Kidney (tissue), 14 donors: Measurements from ENCODE around the gene KRTAP10-10. TPM values are rescaled to one million over a fixed set of nuclear protein-coding genes. Genes with fewer than 3 reads are reported as not detected.
"Not testable (repeated sequence)": the region's sequence is repeated elsewhere in the genome, so short reads cannot be mapped to it uniquely, and the experiment has no call there.

Experiments used
- DNase-seq, 5 donors: peaks; one replicate each; pipeline ENCODE4 v3.0.0-alpha.2; 2013 to 2020
- FAIRE-seq: peaks from 2 replicates; lab custom pipeline; 2012; peaks lifted over from hg19 to GRCh38; lab: Jason Lieb, UNC
- H3K27ac ChIP-seq, 2 donors: one replicate each; pipeline ENCODE4 v1.7.0; 2013; ENCODE audit warnings: low read depth in 2 of 2, low read length in 2 of 2, inconsistent platforms in 1 of 2
- H3K27me3 ChIP-seq: one replicate; pipeline ENCODE4 v1.7.1; 2013; ENCODE audit warnings: low read length, inconsistent platforms; ENCODE audit not compliant: control insufficient read depth, insufficient read depth
- H3K36me3 ChIP-seq, 3 donors: one replicate each; pipeline versions ENCODE4 v1.7.0 to v1.7.1; 2013; ENCODE audit warnings: low read length in 3 of 3, control low read depth in 1 of 3, inconsistent platforms in 1 of 3; ENCODE audit not compliant: insufficient read depth in 3 of 3, control insufficient read depth in 2 of 3
- H3K4me1 ChIP-seq, 3 donors: one replicate each; pipeline versions ENCODE4 v1.7.0 to v1.7.1; 2013; ENCODE audit warnings: low read length in 3 of 3, inconsistent platforms in 1 of 3, low read depth in 1 of 3; ENCODE audit not compliant: control insufficient read depth in 2 of 3, insufficient read depth in 2 of 3
- H3K4me3 ChIP-seq, 3 donors: one replicate each; pipeline versions ENCODE4 v1.7.0 to v1.8.1; 2013; ENCODE audit warnings: low read length in 3 of 3, control low read depth in 1 of 3, inconsistent platforms in 1 of 3
- H3K9ac ChIP-seq, 3 donors: one replicate each; pipeline versions ENCODE4 v1.7.0 to v1.7.1; 2013; ENCODE audit warnings: low read length in 3 of 3, control low read depth in 1 of 3, inconsistent platforms in 1 of 3
- H3K9me3 ChIP-seq, 3 donors: one replicate each; pipeline versions ENCODE4 v1.7.0 to v1.7.1; 2013; ENCODE audit warnings: low read length in 3 of 3, control low read depth in 1 of 3, inconsistent platforms in 1 of 3; ENCODE audit not compliant: control insufficient read depth in 2 of 3, insufficient read depth in 1 of 3
- intact Hi-C: fragments of 100-400 bp; cut with DNase I; formaldehyde crosslinking; loops from one replicate; pipeline ENCODE4 v1.11.1; 2022
- polyA plus RNA-seq: library from polyadenylated mRNA; stranded (reverse); fragments of 350-450 nt; fragmentation: Illumina TruSeq; extraction: RNeasy Lipid Tissue Mini Kit (QIAGEN cat#74804); gene quantifications from one replicate; pipeline ENCODE4 v1.2.3, GENCODE V29; 2014; ENCODE audit warnings: low read depth, low replicate concordance; ENCODE audit not compliant: insufficient read depth
- total RNA-seq: library from RNA; stranded (reverse); fragmentation: NEBNext Ultra II Directional; extraction: Animal tissue kit (Norgen Biotek cat#: 25700); gene quantifications from one replicate; pipeline ENCODE4 v1.2.1, GENCODE V29; 2021
- TF ChIP-seq, protein P1 (sequence below): IDR thresholded peaks from 3 replicates; pipeline ENCODE4 v1.5.1; 2012; ENCODE audit warnings: mild to moderate bottlenecking, moderate library complexity, borderline replicate concordance; ENCODE audit not compliant: insufficient read depth; ENCODE audit errors: extremely low read depth
- donor health status: control.
- donor health status: control.
- donor health status: control.
- donor health status: control.
- donor health status: control.
- donor health status: DM: yes; HTN: yes; CAD: no.
- donor health status: Normal renal cell carcinoma (clear cell type).

Gene KRTAP10-10
- total and polyA plus RNA-seq, 2 donors from 2014 or later = not detected

DNA sequence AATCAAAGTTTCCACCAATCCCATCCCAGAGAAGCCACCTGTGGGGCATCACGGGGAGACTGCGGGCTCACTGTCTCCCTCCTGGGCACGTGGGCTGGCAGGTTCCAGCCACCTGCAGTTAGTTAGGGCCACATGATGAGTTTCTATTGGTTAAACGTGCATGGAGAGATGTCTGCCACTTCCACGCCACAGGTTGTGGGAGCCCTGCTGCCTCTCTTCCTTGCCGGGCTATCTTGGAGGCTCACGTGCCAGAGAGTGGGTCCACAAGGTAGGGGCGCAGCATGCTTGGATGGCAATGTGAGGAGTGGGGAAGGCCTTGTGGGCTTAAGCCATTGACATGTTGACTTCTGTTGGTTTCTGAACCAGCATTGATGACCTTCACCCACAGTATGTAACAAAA is 33.2 kb upstream of the KRTAP10-10 start:
- Histone ChIP-seq H3K4me3 (no peak overlapping the region), H3K36me3 (no peaks in the 10 kb centered on the region)
- no peak for FAIRE-seq

DNA sequence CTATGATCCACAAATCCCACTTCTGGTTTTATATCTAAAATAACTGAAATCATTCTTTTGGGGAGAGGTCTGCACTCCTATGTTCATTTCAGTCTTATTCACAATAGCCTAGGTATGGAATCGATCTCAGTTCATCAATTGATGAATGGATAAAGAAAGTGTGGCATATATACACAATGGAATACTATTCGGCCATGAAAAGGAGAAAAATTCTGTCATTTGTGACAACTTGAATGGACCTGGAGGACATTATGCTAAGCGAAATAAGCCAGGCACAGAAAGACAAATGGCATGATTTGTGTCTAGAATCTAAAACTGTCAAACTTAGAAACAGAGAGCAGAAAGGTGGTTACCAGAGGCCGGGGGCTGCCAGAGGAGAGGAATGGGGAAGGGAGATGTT is 30.7 kb upstream of the KRTAP10-10 start:
- Histone ChIP-seq H3K27me3 (no peaks in the 10 kb centered on the region), H3K4me1 (no peaks in the 10 kb centered on the region), H3K9me3 (peaks cover 0 to 3% (median 0%) of the 10 kb centered on the region in 3 donors), H3K36me3 (no peaks in the 10 kb centered on the region), H3K4me3 (no peak overlapping the region), H3K27ac (no peak overlapping the region), H3K9ac (no peak overlapping the region)
- intact Hi-C loops = no loop called here
- FAIRE-seq (no peak), DNase-seq (no peak)
- TF ChIP-seq, protein P1, sequence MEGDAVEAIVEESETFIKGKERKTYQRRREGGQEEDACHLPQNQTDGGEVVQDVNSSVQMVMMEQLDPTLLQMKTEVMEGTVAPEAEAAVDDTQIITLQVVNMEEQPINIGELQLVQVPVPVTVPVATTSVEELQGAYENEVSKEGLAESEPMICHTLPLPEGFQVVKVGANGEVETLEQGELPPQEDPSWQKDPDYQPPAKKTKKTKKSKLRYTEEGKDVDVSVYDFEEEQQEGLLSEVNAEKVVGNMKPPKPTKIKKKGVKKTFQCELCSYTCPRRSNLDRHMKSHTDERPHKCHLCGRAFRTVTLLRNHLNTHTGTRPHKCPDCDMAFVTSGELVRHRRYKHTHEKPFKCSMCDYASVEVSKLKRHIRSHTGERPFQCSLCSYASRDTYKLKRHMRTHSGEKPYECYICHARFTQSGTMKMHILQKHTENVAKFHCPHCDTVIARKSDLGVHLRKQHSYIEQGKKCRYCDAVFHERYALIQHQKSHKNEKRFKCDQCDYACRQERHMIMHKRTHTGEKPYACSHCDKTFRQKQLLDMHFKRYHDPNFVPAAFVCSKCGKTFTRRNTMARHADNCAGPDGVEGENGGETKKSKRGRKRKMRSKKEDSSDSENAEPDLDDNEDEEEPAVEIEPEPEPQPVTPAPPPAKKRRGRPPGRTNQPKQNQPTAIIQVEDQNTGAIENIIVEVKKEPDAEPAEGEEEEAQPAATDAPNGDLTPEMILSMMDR = no peak

More for the DNA sequence above, 33.2 kb upstream of the KRTAP10-10 start:
- Histone ChIP-seq H3K9me3 (no peaks in the 10 kb centered on the region), H3K27ac (no peak overlapping the region), H3K27me3 (no peaks in the 10 kb centered on the region), H3K4me1 (no peaks in the 10 kb centered on the region), H3K9ac (no peak overlapping the region)
- intact Hi-C loops = no loop called here
- TF ChIP-seq, protein P1 = no peak
- DNase-seq = no peak

DNA sequence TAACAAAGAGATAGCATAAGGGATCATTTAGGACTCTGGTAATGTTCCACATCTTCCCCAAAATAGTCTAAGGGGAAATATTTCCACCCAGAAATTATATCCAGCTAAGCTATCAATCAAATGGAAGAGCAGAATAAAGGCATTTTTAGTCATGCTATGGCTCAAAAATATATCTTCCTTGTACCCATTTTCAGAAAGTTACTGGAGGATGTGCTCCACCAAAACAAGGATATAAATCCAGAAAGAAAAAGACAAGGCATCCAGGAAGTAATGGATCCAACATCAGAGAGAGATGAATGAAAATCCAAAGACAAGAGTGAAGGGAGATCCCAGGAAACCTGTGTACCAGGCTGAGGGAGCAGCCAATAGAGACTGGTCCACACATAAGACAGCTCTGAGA is 28.0 kb upstream of the KRTAP10-10 start:
- H3K36me3 ChIP-seq = no peaks in the 10 kb centered on the region
- H3K27ac ChIP-seq = no peak overlapping the region
- H3K4me1 ChIP-seq = no peaks in the 10 kb centered on the region
- H3K9ac ChIP-seq = no peak overlapping the region
- DNase-seq (no peak), FAIRE-seq (no peak)
- TF ChIP-seq, protein P1 = no peak
- peaks cover 0 to 5% (median 0%) of the 10 kb centered on the region in 3 donors for H3K9me3 ChIP-seq
- intact Hi-C loops = no loop called here
- no peak overlapping the region for H3K4me3 ChIP-seq
- H3K27me3 ChIP-seq = no peaks in the 10 kb centered on the region

DNA sequence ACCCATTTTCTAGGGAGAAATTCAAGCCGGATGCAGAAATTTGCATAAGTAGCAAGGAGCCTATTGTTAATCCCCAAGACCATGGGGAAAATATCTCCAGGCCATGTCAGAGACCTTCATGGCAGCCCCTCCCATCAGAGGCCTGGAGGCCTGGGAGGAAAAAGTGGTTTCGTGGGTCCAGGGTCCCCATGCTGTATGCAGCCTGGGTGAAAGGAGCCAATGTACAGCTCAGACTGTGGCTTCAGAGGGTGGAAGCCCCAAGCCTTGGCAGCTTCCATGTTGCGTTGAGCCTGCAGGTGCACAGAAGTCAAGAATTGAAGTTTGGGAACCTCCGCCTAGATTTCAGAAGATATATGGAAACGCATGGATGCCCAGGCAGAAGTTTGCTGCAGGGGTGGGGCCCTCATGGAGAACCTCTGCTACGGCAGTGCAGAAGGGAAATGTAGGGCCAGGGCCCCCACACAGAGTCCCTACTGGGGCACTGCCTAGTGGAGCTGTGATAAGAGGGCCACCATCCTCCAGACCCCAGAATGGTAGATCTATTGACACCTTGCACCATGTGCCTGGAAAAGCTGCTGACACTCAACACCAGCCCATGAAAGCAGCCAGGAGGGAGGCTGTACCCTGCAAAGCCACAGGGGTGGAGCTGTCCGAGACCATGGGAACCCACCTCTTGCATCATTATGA is 26.9 kb upstream of the KRTAP10-10 start:
- intact Hi-C loops, H3K27me3 ChIP-seq, H3K9ac ChIP-seq, H3K4me1 ChIP-seq, H3K9me3 ChIP-seq, FAIRE-seq, H3K36me3 ChIP-seq, H3K27ac ChIP-seq, DNase-seq, H3K4me3 ChIP-seq: not testable (repeated sequence)
